K562 (cell line): ENCODE results near the gene ANO9. TPM values are rescaled to one million over a fixed set of nuclear protein-coding genes. Genes with fewer than 3 reads are reported as not detected.

ENCODE experiments used
- ARID4B ChIP-seq: sonication (generic); formaldehyde crosslinking; IDR thresholded peaks from 2 replicates; pipeline ENCODE4 v1.8.0; 2022; ENCODE audit warnings: mild to moderate bottlenecking, missing genetic modification reagents
- ELK1 ChIP-seq: sonication (generic); formaldehyde crosslinking; IDR thresholded peaks from 2 replicates; pipeline ENCODE4 v1.8.1; 2022; ENCODE audit warnings: missing genetic modification reagents
- ELK3 ChIP-seq: fragments of 450-650 bp; formaldehyde crosslinking; IDR thresholded peaks from 2 replicates; pipeline ENCODE4 v1.4.0; 2020; ENCODE audit warnings: mild to moderate bottlenecking
- ERF ChIP-seq: fragments of 450-650 bp; formaldehyde crosslinking; IDR thresholded peaks from 2 replicates; pipeline ENCODE4 v1.4.0; 2020; ENCODE audit warnings: mild to moderate bottlenecking, mixed read lengths
- FOS ChIP-seq: IDR thresholded peaks from 3 replicates; pipeline ENCODE4 v1.6.1; 2011; ENCODE audit not compliant: insufficient read length; ENCODE audit errors: extremely low read depth
- FOXK2 ChIP-seq, 2 experiments: fragments of 450-650 bp; IDR thresholded peaks in 1 of 2; conservative IDR thresholded peaks in 1 of 2; 2 replicates each; pipeline ENCODE4 v1.6.1; 2016; ENCODE audit warnings: low read depth in 2 of 2, mild to moderate bottlenecking in 1 of 2
- NELFE ChIP-seq: IDR thresholded peaks from 2 replicates; pipeline ENCODE4 v1.6.1; 2011; ENCODE audit warnings: mild to moderate bottlenecking; ENCODE audit not compliant: insufficient read depth, insufficient read length
- PHF8 ChIP-seq: fragments of 200-600 bp; sonication (generic); IDR thresholded peaks from 2 replicates; pipeline ENCODE4 v1.6.1; 2012; ENCODE audit warnings: mixed run types, mild to moderate bottlenecking, inconsistent platforms, low read length, moderate library complexity, borderline replicate concordance
- RBM22 ChIP-seq: fragments of 200-400 bp; formaldehyde crosslinking; IDR thresholded peaks from 2 replicates; pipeline ENCODE4 v1.6.1; 2018; ENCODE audit warnings: low read length, low read depth; ENCODE audit not compliant: poor library complexity, severe bottlenecking
- RUNX1 ChIP-seq: sonication (generic); IDR thresholded peaks from 2 replicates; pipeline ENCODE4 v1.6.1; 2016; ENCODE audit warnings: antibody characterized with exemption, low read depth
- SREBF2 ChIP-seq: sonication (generic); formaldehyde crosslinking; IDR thresholded peaks from 2 replicates; pipeline ENCODE4 v1.4.0; 2020; ENCODE audit warnings: mild to moderate bottlenecking, missing genetic modification reagents
- USF1 ChIP-seq: sonication (generic); formaldehyde crosslinking; IDR thresholded peaks from 2 replicates; pipeline ENCODE4 v1.9.0; 2022; ENCODE audit warnings: mild to moderate bottlenecking, missing genetic modification reagents
- ZNF695 ChIP-seq: fragments of 450-650 bp; formaldehyde crosslinking; IDR thresholded peaks from 2 replicates; pipeline ENCODE4 v1.4.0; 2020; ENCODE audit warnings: mild to moderate bottlenecking, moderate library complexity
- ZNF740 ChIP-seq, 3 experiments: fragments of 200-800 bp in 1 of 3; sonication (Bioruptor generic) in 1 of 3; sonication (generic) in 1 of 3; formaldehyde crosslinking in 1 of 3; IDR thresholded peaks; 2 replicates each; pipeline versions ENCODE4 v1.6.1 to v1.8.0; 2016 to 2022; ENCODE audit warnings: mild to moderate bottlenecking in 2 of 3, missing compliant biosample characterization in 2 of 3, missing genetic modification characterization in 2 of 3, missing genetic modification reagents in 1 of 3
- ZNF77 ChIP-seq: fragments of 250-450 bp; sonication (Bioruptor Pico); IDR thresholded peaks from 2 replicates; pipeline ENCODE4 v1.5.0; 2020
- polyA plus RNA-seq, 8 experiments: library from polyadenylated mRNA; depleted of rRNA in 4 of 8; stranded (reverse) in 5 of 8; unstranded in 3 of 8; fragments of >200 nt; fragmentation: Nextera tagmentation in 2 of 8; fragmentation: Illumina TruSeq in 1 of 8; extraction: Ambion mirVana in 2 of 8; extraction: Trizol in 1 of 8; gene quantifications; 2 replicates each; pipeline versions ENCODE4 v1.2.1 to v1.2.3, GENCODE V29; 2011 to 2014; ENCODE audit warnings: inconsistent platforms in 1 of 8, missing spikeins in 1 of 8
- total RNA-seq, 7 experiments: library from RNA; depleted of rRNA in 6 of 7; stranded (reverse); fragments of >200 nt in 6 of 7; fragmentation: Illumina TruSeq in 2 of 7; extraction: Trizol in 2 of 7; gene quantifications; 2 replicates each; pipeline versions ENCODE4 v1.2.1 to v1.2.3, GENCODE V29; 2011 to 2021; ENCODE audit warnings: low replicate concordance in 1 of 7
- TF ChIP-seq, protein P1 (sequence below): fragments of 450-650 bp; formaldehyde crosslinking; IDR thresholded peaks from 2 replicates; pipeline ENCODE4 v1.4.0; 2022; ENCODE audit warnings: missing genetic modification characterization

The ANO9 gene
- total and polyA plus RNA-seq, 9 of the 15 experiments (the other 6 are each of a cell fraction or from before 2014, with no cell fraction given) = 0.20 to 14.5 (median 4.5) TPM

DNA sequence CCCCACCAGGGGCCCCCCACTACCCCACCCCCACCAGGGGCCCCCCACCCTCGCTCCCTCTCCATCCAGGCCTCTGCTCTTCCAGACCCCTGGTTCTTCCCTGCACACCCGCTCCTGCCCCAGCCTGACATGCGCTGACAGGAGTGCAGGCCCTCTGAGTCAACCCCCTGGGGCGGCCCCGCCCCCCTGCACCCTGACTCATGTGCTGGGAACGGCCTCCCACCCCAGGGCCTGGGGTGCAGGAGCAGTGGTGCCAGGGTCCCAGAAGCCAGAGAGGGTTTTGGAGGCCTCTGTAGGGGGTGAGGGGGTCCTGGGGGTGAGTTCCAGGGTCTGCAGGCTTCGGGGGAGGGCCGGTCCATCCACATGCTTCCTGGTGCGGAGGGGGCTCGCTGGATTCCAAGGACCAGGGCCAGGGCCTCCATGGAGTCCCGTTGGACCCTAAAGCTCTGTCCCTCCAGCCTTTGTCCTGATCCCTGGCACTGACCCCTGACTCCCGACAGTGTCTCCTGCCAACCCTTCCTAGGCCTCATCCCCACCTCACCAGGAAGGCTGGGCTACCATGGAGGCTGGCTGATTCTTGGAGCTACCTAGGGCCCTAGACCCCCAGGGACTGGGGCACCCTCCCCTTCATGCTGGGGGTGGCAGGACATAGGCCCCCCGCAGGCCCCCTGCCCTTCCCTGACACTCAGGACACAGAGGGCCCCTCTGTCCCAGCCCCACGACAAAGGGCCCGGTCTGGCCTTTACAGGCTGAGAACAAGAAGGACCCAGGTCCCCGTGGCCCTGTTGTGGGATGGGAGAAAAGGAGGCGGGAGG lies 48.4 kb downstream of the ANO9 start (continued):
- no peak for TF ChIP-seq RBM22
- TF ChIP-seq ELK1 (CRISPR knock-in tag) = no peak
- no peak for TF ChIP-seq SREBF2 (CRISPR knock-in tag)
- TF ChIP-seq ZNF77 (CRISPR knock-in tag) = no peak
- TF ChIP-seq NELFE = no peak
- no peak for TF ChIP-seq FOS
- TF ChIP-seq ELK3 (CRISPR knock-in tag) = no peak
- no peak for TF ChIP-seq RUNX1
- TF ChIP-seq FOXK2 (conservative IDR thresholded peaks at IDR 0.05 in 1 of 2, IDR thresholded peaks at IDR 0.05 in 1 of 2; ENCODE audit: low read depth in 2 of 2) = no peak
- TF ChIP-seq ZNF740 (CRISPR knock-in tag; IDR thresholded peaks at IDR 0.05) = no peak
- no peak; a peak in 1 of 4 replicates for TF ChIP-seq ZNF740 (tag; IDR thresholded peaks at IDR 0.05)
- TF ChIP-seq, protein P1, sequence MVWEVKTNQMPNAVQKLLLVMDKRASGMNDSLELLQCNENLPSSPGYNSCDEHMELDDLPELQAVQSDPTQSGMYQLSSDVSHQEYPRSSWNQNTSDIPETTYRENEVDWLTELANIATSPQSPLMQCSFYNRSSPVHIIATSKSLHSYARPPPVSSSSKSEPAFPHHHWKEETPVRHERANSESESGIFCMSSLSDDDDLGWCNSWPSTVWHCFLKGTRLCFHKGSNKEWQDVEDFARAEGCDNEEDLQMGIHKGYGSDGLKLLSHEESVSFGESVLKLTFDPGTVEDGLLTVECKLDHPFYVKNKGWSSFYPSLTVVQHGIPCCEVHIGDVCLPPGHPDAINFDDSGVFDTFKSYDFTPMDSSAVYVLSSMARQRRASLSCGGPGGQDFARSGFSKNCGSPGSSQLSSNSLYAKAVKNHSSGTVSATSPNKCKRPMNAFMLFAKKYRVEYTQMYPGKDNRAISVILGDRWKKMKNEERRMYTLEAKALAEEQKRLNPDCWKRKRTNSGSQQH (CRISPR knock-in tag) = no peak
- peak; percentile 57; the same call in 1 of the 2 replicates for TF ChIP-seq ARID4B (CRISPR knock-in tag)
- TF ChIP-seq USF1 (CRISPR knock-in tag) = peak; percentile 30; the same call in 1 of the 2 replicates
- no peak for TF ChIP-seq PHF8
- no peak for TF ChIP-seq ERF (CRISPR knock-in tag)
- no peak for TF ChIP-seq ZNF695 (CRISPR knock-in tag)
